Epithelial cell of proximal tubule (primary cell): ENCODE results near the gene TMPRSS7. TPM values are rescaled to one million over a fixed set of nuclear protein-coding genes. Genes with fewer than 3 reads are reported as not detected.

Source experiments
- DNase-seq: peaks from one replicate; pipeline ENCODE4 v3.0.0-alpha.2; 2011; ENCODE audit warnings: low read depth
- H3K4me3 ChIP-seq: 2 replicates; pipeline ENCODE4 v1.5.1; 2011; ENCODE audit warnings: low read depth, mild to moderate bottlenecking, low read length
- total RNA-seq: library from RNA; depleted of rRNA; stranded (reverse); fragments of >200 nt; gene quantifications from 2 replicates; pipeline ENCODE4 v1.2.3, GENCODE V29; 2015
- TF ChIP-seq, protein P1 (sequence below): conservative IDR thresholded peaks from 2 replicates; pipeline ENCODE4 v1.5.1; 2012; ENCODE audit warnings: low read depth, mild to moderate bottlenecking, low read length

Gene TMPRSS7
- total RNA-seq, 1 donor from 2014 or later = not detected

DNA sequence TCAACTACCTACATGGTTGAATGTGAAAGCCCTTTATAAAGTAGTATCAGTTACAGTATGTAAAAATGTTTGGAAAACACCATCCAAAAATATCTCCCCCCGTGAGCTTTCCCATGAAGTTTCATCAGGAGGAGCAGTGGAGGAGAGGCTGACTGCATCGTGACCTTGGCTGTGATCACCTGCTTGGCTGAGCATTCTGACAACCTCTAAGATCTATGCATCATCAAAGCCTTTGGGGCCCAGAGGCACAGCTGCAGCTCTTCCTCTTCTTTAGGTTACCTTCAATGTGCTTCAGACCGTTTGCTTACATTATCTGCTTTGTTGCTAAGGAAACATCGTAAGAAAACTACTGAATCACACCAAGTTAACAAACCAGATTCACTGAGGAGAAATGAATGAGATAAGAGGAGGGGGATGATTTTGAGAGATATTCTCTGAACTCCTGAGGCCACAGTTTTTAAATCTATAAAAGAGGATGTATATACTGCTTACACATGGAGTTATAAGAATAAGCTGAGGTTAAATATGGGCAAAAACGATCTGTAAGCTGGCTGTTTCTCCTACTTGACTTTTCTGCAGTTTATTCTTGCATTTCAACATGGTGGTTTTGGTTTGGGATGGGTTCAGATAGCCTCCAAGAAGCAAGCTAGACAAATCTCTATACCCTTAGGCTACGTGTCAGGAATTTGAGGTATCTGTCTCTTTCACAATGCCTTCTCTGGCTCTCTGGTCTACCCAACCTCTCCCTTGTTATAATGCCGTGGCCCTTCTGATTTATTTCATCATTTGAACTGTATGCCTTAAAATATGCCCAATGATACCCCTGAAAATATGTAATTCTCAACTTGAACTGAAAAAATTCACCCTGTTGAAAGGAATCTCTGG lies 94.5 kb downstream of the TMPRSS7 start:
- TF ChIP-seq, protein P1, sequence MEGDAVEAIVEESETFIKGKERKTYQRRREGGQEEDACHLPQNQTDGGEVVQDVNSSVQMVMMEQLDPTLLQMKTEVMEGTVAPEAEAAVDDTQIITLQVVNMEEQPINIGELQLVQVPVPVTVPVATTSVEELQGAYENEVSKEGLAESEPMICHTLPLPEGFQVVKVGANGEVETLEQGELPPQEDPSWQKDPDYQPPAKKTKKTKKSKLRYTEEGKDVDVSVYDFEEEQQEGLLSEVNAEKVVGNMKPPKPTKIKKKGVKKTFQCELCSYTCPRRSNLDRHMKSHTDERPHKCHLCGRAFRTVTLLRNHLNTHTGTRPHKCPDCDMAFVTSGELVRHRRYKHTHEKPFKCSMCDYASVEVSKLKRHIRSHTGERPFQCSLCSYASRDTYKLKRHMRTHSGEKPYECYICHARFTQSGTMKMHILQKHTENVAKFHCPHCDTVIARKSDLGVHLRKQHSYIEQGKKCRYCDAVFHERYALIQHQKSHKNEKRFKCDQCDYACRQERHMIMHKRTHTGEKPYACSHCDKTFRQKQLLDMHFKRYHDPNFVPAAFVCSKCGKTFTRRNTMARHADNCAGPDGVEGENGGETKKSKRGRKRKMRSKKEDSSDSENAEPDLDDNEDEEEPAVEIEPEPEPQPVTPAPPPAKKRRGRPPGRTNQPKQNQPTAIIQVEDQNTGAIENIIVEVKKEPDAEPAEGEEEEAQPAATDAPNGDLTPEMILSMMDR = no peak
- no peak for DNase-seq
- no peak overlapping the region for H3K4me3 ChIP-seq

DNA sequence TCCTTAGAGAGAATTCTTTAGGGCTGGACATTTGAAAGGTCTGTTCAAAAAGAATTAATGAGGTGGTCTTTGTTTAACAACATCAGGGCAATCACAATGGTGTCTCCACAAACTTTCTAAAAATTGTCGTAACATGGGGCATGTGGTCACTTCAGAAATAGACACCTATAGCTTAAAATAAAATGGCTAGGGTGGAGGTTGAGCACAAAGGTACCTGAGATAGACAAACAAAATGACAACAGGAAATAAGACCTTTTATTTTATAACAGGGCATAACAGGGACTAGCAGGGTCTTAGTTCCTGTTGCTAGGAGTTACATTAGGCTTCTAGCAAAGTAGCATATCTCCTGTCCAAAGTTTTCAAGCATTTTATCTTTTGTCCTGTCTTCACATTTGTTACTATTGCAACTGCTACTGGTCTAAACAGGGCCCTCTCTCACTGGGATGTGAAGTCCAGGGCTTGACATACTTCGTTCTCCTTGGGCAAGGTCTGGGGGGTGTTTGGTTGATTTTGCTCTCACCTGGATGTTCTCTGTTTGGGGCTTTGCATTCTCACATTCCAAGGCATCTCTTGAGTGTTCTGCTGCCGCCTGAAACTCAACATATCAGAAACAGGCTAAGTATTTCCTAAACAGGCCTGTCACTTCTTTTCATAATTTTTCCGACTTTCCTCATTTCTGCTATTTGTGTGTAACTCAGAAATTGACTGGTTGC lies 95.5 kb downstream of the TMPRSS7 start:
- TF ChIP-seq, protein P1 = no peak
- DNase-seq = no peak
- H3K4me3 ChIP-seq = no peak overlapping the region

DNA sequence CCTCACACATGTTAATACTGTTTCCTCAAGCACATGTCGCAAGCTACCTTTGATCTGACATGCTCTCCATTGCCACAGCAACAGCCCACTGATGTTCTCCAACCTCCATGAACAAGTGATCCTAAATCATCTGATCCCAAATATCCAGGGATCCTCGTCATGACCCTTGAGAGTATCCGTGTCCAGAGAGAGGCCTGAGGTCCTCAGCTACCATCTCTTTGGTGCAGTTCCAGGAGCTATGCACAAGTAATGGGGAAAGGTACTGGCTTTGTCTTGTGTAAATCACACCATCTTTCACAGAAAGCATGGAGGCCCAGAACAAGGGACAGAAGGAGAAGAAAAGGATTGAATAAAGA lies 96.1 kb downstream of the TMPRSS7 start:
- H3K4me3 ChIP-seq = no peak overlapping the region
- DNase-seq = no peak
- TF ChIP-seq, protein P1 = no peak

Other genes starting within 250 kb of the TMPRSS7 start
- 36.9 and 37.5 TPM in 2 replicates for gene PHLDB2, start 175.5 kb upstream of the TMPRSS7 start, total RNA-seq
- 18.2 and 27.7 TPM in 2 replicates for gene ABHD10, start 55.7 kb upstream of the TMPRSS7 start, total RNA-seq
- 5.7 and 10.0 TPM in 2 replicates for gene TAGLN3, start 35.8 kb upstream of the TMPRSS7 start, total RNA-seq
- gene C3orf52, start 51.7 kb downstream of the TMPRSS7 start, total RNA-seq = 33.6 and 55.1 TPM in 2 replicates
- not detected in 2 replicates for gene GCSAM, start 98.5 kb downstream of the TMPRSS7 start, total RNA-seq